ENCODE data around the gene PTPRE.

- no peak for TF ChIP-seq POLR2AphosphoS5 (IDR thresholded peaks at IDR 0.05; ENCODE audit: low read depth, low read length)
- no peak for TF ChIP-seq POLR2A (IDR thresholded peaks at IDR 0.05; ENCODE audit: borderline replicate concordance, extremely low read depth, insufficient read depth, insufficient read length)
- no peak for TF ChIP-seq CTCF (IDR thresholded peaks at IDR 0.05 in 2 of 3, conservative IDR thresholded peaks at IDR 0.05 in 1 of 3; ENCODE audit: borderline replicate concordance in 1 of 3, insufficient read depth in 1 of 3, low read depth in 2 of 3, low read length in 2 of 3)
- no peak for TF ChIP-seq EZH2phosphoT487 (IDR thresholded peaks at IDR 0.05; ENCODE audit: borderline replicate concordance)
- TF ChIP-seq, protein P1, sequence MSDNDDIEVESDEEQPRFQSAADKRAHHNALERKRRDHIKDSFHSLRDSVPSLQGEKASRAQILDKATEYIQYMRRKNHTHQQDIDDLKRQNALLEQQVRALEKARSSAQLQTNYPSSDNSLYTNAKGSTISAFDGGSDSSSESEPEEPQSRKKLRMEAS (IDR thresholded peaks at IDR 0.05) = no peak
- TF ChIP-seq SIN3A (IDR thresholded peaks at IDR 0.05; ENCODE audit: low read depth) = no peak
These were observed 141.3 kb downstream of the PTPRE start for GRCh38 chr10:128047991-128048818.

Measured in HCT116 (cell line).